GM12801 (cell line): ENCODE data around the gene LRRC8B.

ENCODE experiments used
- CTCF ChIP-seq: IDR thresholded peaks from one replicate; pipeline ENCODE4 v1.5.1; 2011; ENCODE audit warnings: control low read depth; ENCODE audit not compliant: insufficient read length; ENCODE audit errors: extremely low read depth

LRRC8B gene

GRCh38 chr1:89528382-89528780, 3.8 kb downstream of the LRRC8B start:
- no peak for TF ChIP-seq CTCF

GRCh38 chr1:89529196-89529595, 4.6 kb downstream of the LRRC8B start:
- no peak for TF ChIP-seq CTCF

- TF ChIP-seq CTCF: no peak
Observed at GRCh38 chr1:89530444-89531089, 5.9 kb downstream of the LRRC8B start.

- no peak for TF ChIP-seq CTCF
Observed at GRCh38 chr1:89531480-89532139, 7.0 kb downstream of the LRRC8B start.

- TF ChIP-seq CTCF: no peak
Observed at GRCh38 chr1:89532228-89532627, 7.6 kb downstream of the LRRC8B start.

GRCh38 chr1:89532866-89533265, 8.2 kb downstream of the LRRC8B start:
- no peak for TF ChIP-seq CTCF

GRCh38 chr1:89535537-89535936, 10.9 kb downstream of the LRRC8B start:
- no peak for TF ChIP-seq CTCF
